Hepatocyte (in vitro differentiated cells): ENCODE results near the gene RARG. TPM values are rescaled to one million over a fixed set of nuclear protein-coding genes. Genes with fewer than 3 reads are reported as not detected.

Experiments used
- DNase-seq: peaks from one replicate; pipeline ENCODE4 v3.0.0-alpha.2; 2016; ENCODE audit warnings: low spot score
- H2AFZ ChIP-seq: fragments of 200-600 bp; sonication (generic); 2 replicates; pipeline ENCODE4 v1.6.0; 2016; ENCODE audit warnings: antibody characterized with exemption, mild to moderate bottlenecking
- H3K27ac ChIP-seq: fragments of 200-600 bp; sonication (generic); 2 replicates; pipeline ENCODE4 v1.5.1; 2016; ENCODE audit warnings: mild to moderate bottlenecking
- H3K27me3 ChIP-seq: fragments of 200-600 bp; sonication (generic); 2 replicates; pipeline ENCODE4 v1.6.1; 2016
- H3K36me3 ChIP-seq: fragments of 200-600 bp; sonication (generic); replicated peaks from 2 replicates; pipeline ENCODE4 v1.5.1; 2016; ENCODE audit warnings: low read depth; ENCODE audit not compliant: insufficient read depth
- H3K4me1 ChIP-seq: fragments of 200-600 bp; sonication (generic); 2 replicates; pipeline ENCODE4 v1.5.1; 2016; ENCODE audit warnings: mild to moderate bottlenecking, moderate library complexity; ENCODE audit not compliant: insufficient read depth
- H3K4me2 ChIP-seq: fragments of 200-600 bp; sonication (generic); 2 replicates; pipeline ENCODE4 v1.6.0; 2016
- H3K4me3 ChIP-seq: fragments of 200-600 bp; sonication (generic); 2 replicates; pipeline ENCODE4 v1.5.1; 2016; ENCODE audit warnings: mild to moderate bottlenecking
- H3K79me2 ChIP-seq: fragments of 200-600 bp; sonication (generic); 2 replicates; pipeline ENCODE4 v1.6.0; 2017; ENCODE audit warnings: mild to moderate bottlenecking
- H3K9me2 ChIP-seq: fragments of 200-600 bp; sonication (generic); replicated peaks from 2 replicates; pipeline ENCODE4 v1.6.0; 2017; ENCODE audit warnings: mild to moderate bottlenecking; ENCODE audit not compliant: insufficient read depth
- H3K9me3 ChIP-seq: fragments of 200-600 bp; sonication (generic); 2 replicates; pipeline ENCODE4 v1.5.1; 2016; ENCODE audit warnings: low read depth, mild to moderate bottlenecking
- H4K20me1 ChIP-seq: fragments of 200-600 bp; sonication (generic); 2 replicates; pipeline ENCODE4 v1.6.0; 2016; ENCODE audit warnings: mild to moderate bottlenecking; ENCODE audit not compliant: insufficient read depth, poor library complexity, severe bottlenecking
- EZH2 ChIP-seq: fragments of 200-600 bp; sonication (generic); IDR thresholded peaks from 2 replicates; pipeline ENCODE4 v1.6.1; 2016; ENCODE audit warnings: antibody characterized with exemption, mild to moderate bottlenecking, borderline replicate concordance
- EZH2phosphoT487 ChIP-seq: fragments of 200-600 bp; sonication (generic); IDR thresholded peaks from one replicate; pipeline ENCODE4 v1.6.1; 2018; ENCODE audit warnings: antibody characterized with exemption, mild to moderate bottlenecking, low read depth, moderate library complexity; ENCODE audit not compliant: unreplicated experiment, severe bottlenecking
- WGBS: methylation state at CpG from one replicate; pipeline ENCODE4 v1.1.6; 2016; ENCODE audit warnings: low lambda C conversion rate; ENCODE audit errors: missing lambda C conversion rate; 5-methylcytosine and 5-hydroxymethylcytosine counted together
- polyA plus RNA-seq: library from polyadenylated mRNA; unstranded; fragments of >200 nt; fragmentation: Nextera tagmentation; extraction: Ambion mirVana; gene quantifications from 2 replicates; pipeline ENCODE4 v1.2.1, GENCODE V29; 2016
- total RNA-seq: library from RNA; depleted of rRNA; stranded (reverse); fragments of >200 nt; gene quantifications from 2 replicates; pipeline ENCODE4 v1.2.3, GENCODE V29; 2014
- TF ChIP-seq, protein P1 (sequence below): fragments of 200-600 bp; sonication (generic); IDR thresholded peaks from 2 replicates; pipeline ENCODE4 v1.5.1; 2016; ENCODE audit warnings: antibody characterized with exemption, mild to moderate bottlenecking; ENCODE audit not compliant: poor library complexity

RARG gene
- total and polyA plus RNA-seq, 2 experiments from 2014 or later, result 20.9 to 28.1 TPM

DNA sequence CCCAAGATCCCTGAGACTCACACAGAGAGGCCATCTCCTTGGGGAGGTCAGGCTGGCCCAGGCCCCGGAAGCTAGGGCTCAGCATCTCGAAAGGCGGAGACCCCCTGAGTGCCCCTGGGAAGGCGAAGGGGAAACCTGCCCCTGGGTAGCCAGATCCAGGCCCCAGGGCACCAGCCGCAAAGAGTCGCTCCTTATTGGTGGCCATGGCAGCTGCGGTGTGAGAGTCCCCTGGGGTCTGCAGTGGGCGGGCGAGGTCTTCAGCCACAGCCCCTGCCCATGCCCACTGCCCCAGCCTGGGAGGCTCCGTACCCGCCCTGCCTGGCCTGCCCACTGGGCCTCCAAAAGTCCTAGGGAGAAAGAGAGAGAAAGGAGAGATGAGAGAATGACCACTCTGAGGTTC is 4.7 kb downstream of the RARG start:
- H3K27ac ChIP-seq, result no peak overlapping the region
- no peaks in the 10 kb centered on the region for H3K9me3 ChIP-seq
- no peaks in the 10 kb centered on the region for H3K27me3 ChIP-seq
- peaks cover 40% of the 10 kb centered on the region for H3K4me1 ChIP-seq
- no peaks in the 10 kb centered on the region for H3K9me2 ChIP-seq
- no peaks in the 10 kb centered on the region for H3K36me3 ChIP-seq
- H3K79me2 ChIP-seq, result peaks cover 11% of the 10 kb centered on the region
- WGBS, result 96% methylated on average over 10 of the region's 11 CpGs
- no peaks in the 10 kb centered on the region for H4K20me1 ChIP-seq
- TF ChIP-seq EZH2 (no peak), EZH2phosphoT487 (no peak)
- TF ChIP-seq, protein P1, sequence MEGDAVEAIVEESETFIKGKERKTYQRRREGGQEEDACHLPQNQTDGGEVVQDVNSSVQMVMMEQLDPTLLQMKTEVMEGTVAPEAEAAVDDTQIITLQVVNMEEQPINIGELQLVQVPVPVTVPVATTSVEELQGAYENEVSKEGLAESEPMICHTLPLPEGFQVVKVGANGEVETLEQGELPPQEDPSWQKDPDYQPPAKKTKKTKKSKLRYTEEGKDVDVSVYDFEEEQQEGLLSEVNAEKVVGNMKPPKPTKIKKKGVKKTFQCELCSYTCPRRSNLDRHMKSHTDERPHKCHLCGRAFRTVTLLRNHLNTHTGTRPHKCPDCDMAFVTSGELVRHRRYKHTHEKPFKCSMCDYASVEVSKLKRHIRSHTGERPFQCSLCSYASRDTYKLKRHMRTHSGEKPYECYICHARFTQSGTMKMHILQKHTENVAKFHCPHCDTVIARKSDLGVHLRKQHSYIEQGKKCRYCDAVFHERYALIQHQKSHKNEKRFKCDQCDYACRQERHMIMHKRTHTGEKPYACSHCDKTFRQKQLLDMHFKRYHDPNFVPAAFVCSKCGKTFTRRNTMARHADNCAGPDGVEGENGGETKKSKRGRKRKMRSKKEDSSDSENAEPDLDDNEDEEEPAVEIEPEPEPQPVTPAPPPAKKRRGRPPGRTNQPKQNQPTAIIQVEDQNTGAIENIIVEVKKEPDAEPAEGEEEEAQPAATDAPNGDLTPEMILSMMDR, result no peak
- no peak overlapping the region for H3K4me3 ChIP-seq
- no peak overlapping the region for H2AFZ ChIP-seq
- no peak overlapping the region for H3K4me2 ChIP-seq
- no peak for DNase-seq

DNA sequence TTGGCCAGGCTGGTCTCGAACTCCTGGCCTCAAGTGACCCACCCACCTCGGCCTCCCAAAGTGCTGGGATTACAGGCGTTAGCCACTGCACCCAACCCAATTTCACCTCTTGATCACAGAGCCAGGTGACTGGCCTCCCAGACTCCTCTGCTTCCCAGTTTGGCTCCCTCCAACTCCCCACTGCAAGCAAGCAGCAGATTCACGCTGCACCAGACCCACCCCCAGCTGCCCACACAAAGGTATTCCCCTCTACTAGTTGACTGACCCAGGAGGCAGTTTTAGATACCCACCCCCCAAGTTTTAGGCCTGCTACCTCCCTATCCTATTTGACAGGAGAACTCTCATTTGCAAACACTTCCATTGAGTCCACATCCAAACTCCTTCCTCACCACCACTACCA is 5.2 kb downstream of the RARG start:
- peaks cover 11% of the 10 kb centered on the region for H3K79me2 ChIP-seq
- H3K27me3 ChIP-seq, result no peaks in the 10 kb centered on the region
- no peaks in the 10 kb centered on the region for H3K9me3 ChIP-seq
- H4K20me1 ChIP-seq, result no peaks in the 10 kb centered on the region
- H3K4me2 ChIP-seq, result no peak overlapping the region
- no peak overlapping the region for H3K4me3 ChIP-seq
- H3K27ac ChIP-seq, result no peak overlapping the region
- TF ChIP-seq, protein P1, result no peak
- TF ChIP-seq EZH2phosphoT487, result no peak
- TF ChIP-seq EZH2, result no peak
- 93% methylated on average over 4 of the region's 4 CpGs for WGBS
- DNase-seq, result no peak
- peaks cover 44% of the 10 kb centered on the region for H3K4me1 ChIP-seq
- no peak overlapping the region for H2AFZ ChIP-seq
- no peaks in the 10 kb centered on the region for H3K36me3 ChIP-seq
- no peaks in the 10 kb centered on the region for H3K9me2 ChIP-seq

DNA sequence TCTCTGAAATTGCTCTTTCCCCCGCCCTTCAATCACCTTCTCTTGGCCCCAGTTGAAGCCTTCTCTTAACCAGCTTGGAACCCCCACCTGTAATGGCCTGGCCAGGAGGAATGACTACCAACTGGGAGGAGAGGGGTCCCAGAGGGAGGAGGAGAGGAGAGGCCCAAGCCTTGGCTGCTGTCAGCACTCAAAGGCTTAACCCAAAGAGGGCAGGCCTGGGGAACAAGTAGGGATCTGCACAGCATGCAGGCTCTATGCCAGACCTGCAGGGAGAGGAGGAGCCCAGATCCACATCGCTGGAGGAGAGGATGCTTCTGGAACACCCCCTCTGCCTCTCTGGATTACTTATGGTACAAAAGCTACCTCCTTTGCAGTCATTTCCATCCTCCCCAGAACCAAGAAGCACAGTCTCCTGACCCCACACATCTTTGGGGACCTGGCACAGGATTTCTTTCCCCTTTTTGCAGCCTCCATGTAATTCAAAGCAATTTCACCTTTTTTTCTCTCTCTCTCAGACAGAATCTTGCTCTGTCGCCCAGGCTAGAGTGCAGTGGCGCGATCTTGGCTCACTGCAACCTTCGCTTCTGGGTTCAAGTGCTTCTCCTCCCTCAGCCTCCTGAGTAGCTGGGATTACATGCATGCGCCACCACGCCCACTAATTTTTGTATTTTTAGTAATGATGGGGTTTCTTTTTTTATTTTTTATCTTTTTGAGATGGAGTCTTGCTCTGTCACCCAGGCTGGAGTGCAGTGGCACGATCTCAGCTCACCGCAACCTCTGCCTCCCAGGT is 6.2 kb downstream of the RARG start:
- DNase-seq, result no peak
- Histone ChIP-seq H3K27me3 (no peaks in the 10 kb centered on the region), H3K9me2 (no peaks in the 10 kb centered on the region), H4K20me1 (no peaks in the 10 kb centered on the region), H2AFZ (no peak overlapping the region), H3K4me3 (no peak overlapping the region), H3K36me3 (no peaks in the 10 kb centered on the region), H3K79me2 (peaks cover 6% of the 10 kb centered on the region), H3K4me2 (peak overlapping the region; percentile 60), H3K27ac (peak overlapping the region; percentile 100), H3K4me1 (peaks cover 42% of the 10 kb centered on the region), H3K9me3 (no peaks in the 10 kb centered on the region)
- WGBS, result 88% methylated on average over 10 of the region's 10 CpGs
- TF ChIP-seq EZH2phosphoT487, result no peak
- TF ChIP-seq, protein P1, result no peak
- no peak for TF ChIP-seq EZH2
